ENCODE measurements around the gene SHROOM3.

- TF ChIP-seq, protein P1, sequence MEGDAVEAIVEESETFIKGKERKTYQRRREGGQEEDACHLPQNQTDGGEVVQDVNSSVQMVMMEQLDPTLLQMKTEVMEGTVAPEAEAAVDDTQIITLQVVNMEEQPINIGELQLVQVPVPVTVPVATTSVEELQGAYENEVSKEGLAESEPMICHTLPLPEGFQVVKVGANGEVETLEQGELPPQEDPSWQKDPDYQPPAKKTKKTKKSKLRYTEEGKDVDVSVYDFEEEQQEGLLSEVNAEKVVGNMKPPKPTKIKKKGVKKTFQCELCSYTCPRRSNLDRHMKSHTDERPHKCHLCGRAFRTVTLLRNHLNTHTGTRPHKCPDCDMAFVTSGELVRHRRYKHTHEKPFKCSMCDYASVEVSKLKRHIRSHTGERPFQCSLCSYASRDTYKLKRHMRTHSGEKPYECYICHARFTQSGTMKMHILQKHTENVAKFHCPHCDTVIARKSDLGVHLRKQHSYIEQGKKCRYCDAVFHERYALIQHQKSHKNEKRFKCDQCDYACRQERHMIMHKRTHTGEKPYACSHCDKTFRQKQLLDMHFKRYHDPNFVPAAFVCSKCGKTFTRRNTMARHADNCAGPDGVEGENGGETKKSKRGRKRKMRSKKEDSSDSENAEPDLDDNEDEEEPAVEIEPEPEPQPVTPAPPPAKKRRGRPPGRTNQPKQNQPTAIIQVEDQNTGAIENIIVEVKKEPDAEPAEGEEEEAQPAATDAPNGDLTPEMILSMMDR (IDR thresholded peaks at IDR 0.05): no peak
- TF ChIP-seq JUNB (IDR thresholded peaks at IDR 0.05): no peak
- no peak for TF ChIP-seq MYC (IDR thresholded peaks at IDR 0.05; ENCODE audit: borderline replicate concordance, low read length)
- TF ChIP-seq, protein P2, sequence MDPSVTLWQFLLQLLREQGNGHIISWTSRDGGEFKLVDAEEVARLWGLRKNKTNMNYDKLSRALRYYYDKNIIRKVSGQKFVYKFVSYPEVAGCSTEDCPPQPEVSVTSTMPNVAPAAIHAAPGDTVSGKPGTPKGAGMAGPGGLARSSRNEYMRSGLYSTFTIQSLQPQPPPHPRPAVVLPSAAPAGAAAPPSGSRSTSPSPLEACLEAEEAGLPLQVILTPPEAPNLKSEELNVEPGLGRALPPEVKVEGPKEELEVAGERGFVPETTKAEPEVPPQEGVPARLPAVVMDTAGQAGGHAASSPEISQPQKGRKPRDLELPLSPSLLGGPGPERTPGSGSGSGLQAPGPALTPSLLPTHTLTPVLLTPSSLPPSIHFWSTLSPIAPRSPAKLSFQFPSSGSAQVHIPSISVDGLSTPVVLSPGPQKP (IDR thresholded peaks at IDR 0.05; ENCODE audit: low read depth, low read length): no peak
- no peak for TF ChIP-seq CBX2 (IDR thresholded peaks at IDR 0.05; ENCODE audit: borderline replicate concordance, low read depth)
- TF ChIP-seq USF2 (IDR thresholded peaks at IDR 0.05): no peak
- no peak for TF ChIP-seq BCL3 (IDR thresholded peaks at IDR 0.05)
- TF ChIP-seq BHLHE40 (IDR thresholded peaks at IDR 0.05; ENCODE audit: low read depth, low read length): no peak
- TF ChIP-seq EP300 (IDR thresholded peaks at IDR 0.05): no peak
- TF ChIP-seq POLR2AphosphoS2 (conservative IDR thresholded peaks at IDR 0.05; ENCODE audit: low read length): no peak
- no peak for TF ChIP-seq CEBPB (IDR thresholded peaks at IDR 0.05)
- TF ChIP-seq, protein P3, sequence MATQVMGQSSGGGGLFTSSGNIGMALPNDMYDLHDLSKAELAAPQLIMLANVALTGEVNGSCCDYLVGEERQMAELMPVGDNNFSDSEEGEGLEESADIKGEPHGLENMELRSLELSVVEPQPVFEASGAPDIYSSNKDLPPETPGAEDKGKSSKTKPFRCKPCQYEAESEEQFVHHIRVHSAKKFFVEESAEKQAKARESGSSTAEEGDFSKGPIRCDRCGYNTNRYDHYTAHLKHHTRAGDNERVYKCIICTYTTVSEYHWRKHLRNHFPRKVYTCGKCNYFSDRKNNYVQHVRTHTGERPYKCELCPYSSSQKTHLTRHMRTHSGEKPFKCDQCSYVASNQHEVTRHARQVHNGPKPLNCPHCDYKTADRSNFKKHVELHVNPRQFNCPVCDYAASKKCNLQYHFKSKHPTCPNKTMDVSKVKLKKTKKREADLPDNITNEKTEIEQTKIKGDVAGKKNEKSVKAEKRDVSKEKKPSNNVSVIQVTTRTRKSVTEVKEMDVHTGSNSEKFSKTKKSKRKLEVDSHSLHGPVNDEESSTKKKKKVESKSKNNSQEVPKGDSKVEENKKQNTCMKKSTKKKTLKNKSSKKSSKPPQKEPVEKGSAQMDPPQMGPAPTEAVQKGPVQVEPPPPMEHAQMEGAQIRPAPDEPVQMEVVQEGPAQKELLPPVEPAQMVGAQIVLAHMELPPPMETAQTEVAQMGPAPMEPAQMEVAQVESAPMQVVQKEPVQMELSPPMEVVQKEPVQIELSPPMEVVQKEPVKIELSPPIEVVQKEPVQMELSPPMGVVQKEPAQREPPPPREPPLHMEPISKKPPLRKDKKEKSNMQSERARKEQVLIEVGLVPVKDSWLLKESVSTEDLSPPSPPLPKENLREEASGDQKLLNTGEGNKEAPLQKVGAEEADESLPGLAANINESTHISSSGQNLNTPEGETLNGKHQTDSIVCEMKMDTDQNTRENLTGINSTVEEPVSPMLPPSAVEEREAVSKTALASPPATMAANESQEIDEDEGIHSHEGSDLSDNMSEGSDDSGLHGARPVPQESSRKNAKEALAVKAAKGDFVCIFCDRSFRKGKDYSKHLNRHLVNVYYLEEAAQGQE (IDR thresholded peaks at IDR 0.05): no peak
- TF ChIP-seq MAX (IDR thresholded peaks at IDR 0.05): no peak
Measured at GRCh38 chr4:76688619-76689144, 253.7 kb downstream of the SHROOM3 start.
